Cardiac septum (tissue), 1 donor: ENCODE measurements around the gene WIPF1. TPM values are rescaled to one million over a fixed set of nuclear protein-coding genes. Genes with fewer than 3 reads are reported as not detected.

Source experiments
- DNase-seq: peaks from one replicate; pipeline ENCODE4 v3.0.0-alpha.2; 2020; ENCODE audit warnings: low spot score
- intact Hi-C: fragments of 100-400 bp; cut with DNase I; formaldehyde crosslinking; loops from one replicate; pipeline ENCODE4 v1.14.0; 2022
- total RNA-seq: library from RNA; stranded (reverse); fragmentation: NEBNext Ultra II Directional; extraction: Animal tissue kit (Norgen Biotek cat#: 25700); gene quantifications from one replicate; pipeline ENCODE4 v1.2.1, GENCODE V29; 2021
- donor health status: DM: no; HTN: no; CAD: no.

The WIPF1 gene
- total RNA-seq, 1 donor from 2014 or later = 20.9 TPM

- intact Hi-C loops = no loop called here
- no peak for DNase-seq
These were observed 26.1 kb upstream of the WIPF1 start for GRCh38 chr2:174623690-174624089.

- intact Hi-C loops = no loop called here
- no peak for DNase-seq
These were observed 25.6 kb upstream of the WIPF1 start for GRCh38 chr2:174623106-174623637.

GRCh38 chr2:174621323-174621722 lies 23.7 kb upstream of the WIPF1 start:
- intact Hi-C loops = no loop called here
- DNase-seq = no peak

GRCh38 chr2:174618179-174618578 lies 20.6 kb upstream of the WIPF1 start:
- DNase-seq = no peak
- intact Hi-C loops = no loop called here

GRCh38 chr2:174617718-174618117 lies 20.1 kb upstream of the WIPF1 start:
- intact Hi-C loops = no loop called here
- DNase-seq = no peak

GRCh38 chr2:174617120-174617519 lies 19.5 kb upstream of the WIPF1 start:
- no peak for DNase-seq
- intact Hi-C loops = no loop called here

- intact Hi-C loops = no loop called here
- DNase-seq = no peak
These were observed 18.4 kb upstream of the WIPF1 start for GRCh38 chr2:174615871-174616436.

- intact Hi-C loops = no loop called here
- DNase-seq = no peak
These were observed 16.7 kb upstream of the WIPF1 start for GRCh38 chr2:174614261-174614660.

GRCh38 chr2:174613531-174613930 lies 15.9 kb upstream of the WIPF1 start:
- DNase-seq = no peak
- intact Hi-C loops = no loop called here

- no peak for DNase-seq
- intact Hi-C loops = no loop called here
These were observed 15.4 kb upstream of the WIPF1 start for GRCh38 chr2:174612970-174613369.

GRCh38 chr2:174611854-174612253 lies 14.2 kb upstream of the WIPF1 start:
- DNase-seq = no peak
- intact Hi-C loops = no loop called here

- intact Hi-C loops = no loop called here
- no peak for DNase-seq
These were observed 13.4 kb upstream of the WIPF1 start for GRCh38 chr2:174611006-174611405.

GRCh38 chr2:174610243-174610995 lies 12.8 kb upstream of the WIPF1 start:
- intact Hi-C loops = no loop called here
- no peak for DNase-seq

- no peak for DNase-seq
- intact Hi-C loops = loop anchor here (5.0 kb wide), 1 partner anchor 78 kb away; no protein-coding TSS in a partner anchor
These were observed 11.7 kb upstream of the WIPF1 start for GRCh38 chr2:174609261-174609660.

GRCh38 chr2:174608866-174609214 lies 11.2 kb upstream of the WIPF1 start:
- no peak for DNase-seq
- intact Hi-C loops = loop anchor here (5.0 kb wide), 1 partner anchor 78 kb away; no protein-coding TSS in a partner anchor

GRCh38 chr2:174607989-174608865 lies 10.6 kb upstream of the WIPF1 start:
- intact Hi-C loops = loop anchor here (5.0 kb wide), 1 partner anchor 79 kb away; no protein-coding TSS in a partner anchor
- DNase-seq = no peak

- intact Hi-C loops = loop anchor here (5.0 kb wide), 1 partner anchor 80 kb away; no protein-coding TSS in a partner anchor
- DNase-seq = no peak
These were observed 10.0 kb upstream of the WIPF1 start for GRCh38 chr2:174607584-174607983.

GRCh38 chr2:174606336-174606735 lies 8.7 kb upstream of the WIPF1 start:
- intact Hi-C loops = loop anchor here (5.0 kb wide), 1 partner anchor 81 kb away; no protein-coding TSS in a partner anchor

GRCh38 chr2:174605687-174606086 lies 8.1 kb upstream of the WIPF1 start:
- intact Hi-C loops = loop anchor here (5.0 kb wide), 1 partner anchor 82 kb away; no protein-coding TSS in a partner anchor
- no peak for DNase-seq

More at GRCh38 chr2:174606336-174606735, 8.7 kb upstream of the WIPF1 start:
- no peak for DNase-seq

- DNase-seq = no peak
- intact Hi-C loops = loop anchor here (2.0 kb wide), 1 partner anchor 138 kb away; no protein-coding TSS in a partner anchor
These were observed 5.7 kb upstream of the WIPF1 start for GRCh38 chr2:174603280-174603679.
